H1 (cell line): ENCODE results near the gene PSMC3. TPM values are rescaled to one million over a fixed set of nuclear protein-coding genes. Genes with fewer than 3 reads are reported as not detected.

Experiments
- CTCF ChIA-PET: fragments of 300-600 bp; sonication (Branson Sonifier 250); formaldehyde crosslinking; loops from one replicate; lab custom pipeline; 2021; ENCODE audit not compliant: partially characterized antibody; lab: Charles Lee
- POLR2A ChIA-PET: fragments of 300-600 bp; sonication (Branson Sonifier 250); formaldehyde crosslinking; loops from one replicate; lab custom pipeline; 2021; ENCODE audit warnings: inconsistent platforms; ENCODE audit not compliant: partially characterized antibody; lab: Charles Lee
- DNase-seq, 2 experiments: peaks; one replicate each; pipeline versions ENCODE4 v3.0.0 to v3.0.0-alpha.2; 2010 to 2022; ENCODE audit warnings: low spot score in 2 of 2, low read depth in 1 of 2, mixed read lengths in 1 of 2
- FAIRE-seq: peaks from 2 replicates; lab custom pipeline; 2011; peaks lifted over from hg19 to GRCh38; lab: Jason Lieb, UNC
- H2AFZ ChIP-seq: 2 replicates; pipeline ENCODE4 v1.8.1; 2012; ENCODE audit warnings: low read length, inconsistent platforms
- H2AK5ac ChIP-seq: 2 replicates; pipeline ENCODE4 v1.6.1; 2013; ENCODE audit warnings: low read depth, low read length
- H2BK120ac ChIP-seq: replicated peaks from 2 replicates; pipeline ENCODE3; 2013; ENCODE audit warnings: low read depth, low read length, inconsistent platforms
- H2BK12ac ChIP-seq: 2 replicates; pipeline ENCODE4 v1.6.1; 2013; ENCODE audit warnings: low read depth, low read length
- H2BK15ac ChIP-seq: 2 replicates; pipeline ENCODE4 v1.6.1; 2013; ENCODE audit warnings: low read length
- H2BK20ac ChIP-seq: 2 replicates; pipeline ENCODE4 v1.6.1; 2013; ENCODE audit warnings: low read length
- H2BK5ac ChIP-seq: 2 replicates; pipeline ENCODE4 v1.6.1; 2013; ENCODE audit warnings: low read depth, low read length
- H3K14ac ChIP-seq: 2 replicates; pipeline ENCODE4 v1.6.1; 2013; ENCODE audit warnings: inconsistent platforms; ENCODE audit not compliant: insufficient read length
- H3K18ac ChIP-seq: 2 replicates; pipeline ENCODE4 v1.6.1; 2013; ENCODE audit warnings: low read length; ENCODE audit errors: extremely low read depth
- H3K23ac ChIP-seq: 2 replicates; pipeline ENCODE4 v1.6.1; 2013; ENCODE audit warnings: inconsistent platforms; ENCODE audit not compliant: insufficient read length
- H3K23me2 ChIP-seq: 2 replicates; pipeline ENCODE4 v1.6.1; 2013; ENCODE audit warnings: low read depth, low read length
- H3K27ac ChIP-seq: 2 replicates; pipeline ENCODE4 v1.6.1; 2011; ENCODE audit warnings: low read depth, low read length, inconsistent platforms
- H3K27me3 ChIP-seq, 4 experiments: replicated peaks in 1 of 4; 1 replicate in 1 of 4; 2 replicates in 3 of 4; pipeline versions ENCODE4 v1.6.1 to v1.8.1; 2011 to 2013; ENCODE audit warnings: low read length in 3 of 4, mild to moderate bottlenecking in 3 of 4, inconsistent platforms in 2 of 4, mixed read lengths in 2 of 4, moderate library complexity in 1 of 4; ENCODE audit not compliant: control insufficient read depth in 3 of 4, insufficient read depth in 3 of 4; ENCODE audit errors: extremely low read depth in 1 of 4
- H3K36me3 ChIP-seq, 4 experiments: 2 replicates each; pipeline versions ENCODE4 v1.6.1 to v1.8.1; 2011 to 2013; ENCODE audit warnings: mild to moderate bottlenecking in 4 of 4, low read length in 3 of 4, moderate library complexity in 2 of 4, control low read depth in 1 of 4, inconsistent platforms in 1 of 4; ENCODE audit not compliant: insufficient read depth in 4 of 4, control insufficient read depth in 2 of 4
- H3K4ac ChIP-seq: replicated peaks from 2 replicates; pipeline ENCODE3; 2013; ENCODE audit warnings: low read length, low read depth, mixed read lengths, inconsistent platforms; ENCODE audit not compliant: insufficient read length
- H3K4me1 ChIP-seq, 4 experiments: replicated peaks in 1 of 4; 1 replicate in 1 of 4; 2 replicates in 3 of 4; pipeline versions ENCODE4 v1.6.1 to v1.8.1; 2011 to 2013; ENCODE audit warnings: low read length in 3 of 4, inconsistent platforms in 2 of 4, mixed read lengths in 1 of 4; ENCODE audit not compliant: insufficient read depth in 4 of 4, control insufficient read depth in 3 of 4
- H3K4me2 ChIP-seq, 2 experiments: 2 replicates each; pipeline versions ENCODE4 v1.6.1 to v1.8.1; 2011 to 2013; ENCODE audit warnings: low read depth in 2 of 2, low read length in 2 of 2, control low read depth in 1 of 2, inconsistent platforms in 1 of 2, mild to moderate bottlenecking in 1 of 2; ENCODE audit not compliant: insufficient read depth in 1 of 2
- H3K4me3 ChIP-seq, 4 experiments: fragments of 200-600, 300-600 bp in 1 of 4; sonication (generic), shearing (Covaris generic), sonication (Bioruptor Twin) in 1 of 4; 2 replicates each; pipeline versions ENCODE4 v1.5.1 to v1.8.1; 2011 to 2016; ENCODE audit warnings: low read length in 4 of 4, low read depth in 3 of 4, control low read depth in 2 of 4, inconsistent platforms in 2 of 4, mild to moderate bottlenecking in 2 of 4, mixed read lengths in 1 of 4, moderate library complexity in 1 of 4; ENCODE audit not compliant: insufficient read depth in 2 of 4; ENCODE audit errors: extremely low read depth in 1 of 4
- H3K56ac ChIP-seq: replicated peaks from 2 replicates; pipeline ENCODE3; 2013; ENCODE audit warnings: low read depth, mild to moderate bottlenecking, mixed read lengths, low read length, inconsistent platforms; ENCODE audit not compliant: insufficient read length
- H3K79me1 ChIP-seq: 2 replicates; pipeline ENCODE4 v1.6.1; 2013; ENCODE audit warnings: low read depth, low read length, control low read depth
- H3K79me2 ChIP-seq, 2 experiments: 2 replicates each; pipeline versions ENCODE4 v1.6.1 to v1.8.1; 2012 to 2013; ENCODE audit warnings: low read length in 2 of 2, mild to moderate bottlenecking in 2 of 2, inconsistent platforms in 1 of 2; ENCODE audit not compliant: insufficient read depth in 2 of 2, control insufficient read depth in 1 of 2
- H3K9ac ChIP-seq, 4 experiments: replicated peaks in 1 of 4; 1 replicate in 1 of 4; 2 replicates in 3 of 4; pipeline versions ENCODE4 v1.6.1 to v1.8.1; 2011 to 2013; ENCODE audit warnings: low read depth in 3 of 4, low read length in 3 of 4, control low read depth in 2 of 4, mild to moderate bottlenecking in 2 of 4, moderate library complexity in 2 of 4, inconsistent platforms in 1 of 4; ENCODE audit errors: extremely low read depth in 1 of 4
- H3K9me3 ChIP-seq, 2 experiments: 2 replicates each; pipeline versions ENCODE4 v1.6.1 to v1.8.1; 2012 to 2013; ENCODE audit warnings: mild to moderate bottlenecking in 2 of 2, moderate library complexity in 2 of 2, control low read depth in 1 of 2, inconsistent platforms in 1 of 2, low read depth in 1 of 2, low read length in 1 of 2, mixed read lengths in 1 of 2; ENCODE audit not compliant: insufficient read depth in 2 of 2
- H4K20me1 ChIP-seq, 2 experiments: replicated peaks in 1 of 2; 2 replicates each; pipeline versions ENCODE3 to v1.8.1; 2011 to 2013; ENCODE audit warnings: inconsistent platforms in 2 of 2, low read length in 2 of 2, mild to moderate bottlenecking in 1 of 2; ENCODE audit not compliant: insufficient read depth in 2 of 2, control insufficient read depth in 1 of 2
- H4K5ac ChIP-seq: 2 replicates; pipeline ENCODE4 v1.6.1; 2013; ENCODE audit warnings: low read length, low read depth, mixed read lengths, inconsistent platforms; ENCODE audit not compliant: insufficient read length
- H4K8ac ChIP-seq: 2 replicates; pipeline ENCODE4 v1.8.0; 2013; ENCODE audit warnings: mild to moderate bottlenecking, moderate library complexity, low read length, inconsistent platforms; ENCODE audit not compliant: insufficient read depth; ENCODE audit errors: extremely low read depth
- H4K91ac ChIP-seq: replicated peaks from 2 replicates; pipeline ENCODE3; 2013; ENCODE audit warnings: low read length, mixed read lengths, inconsistent platforms; ENCODE audit not compliant: insufficient read length
- ASH2L ChIP-seq: fragments of 200-600, 300-600 bp; sonication (generic); IDR thresholded peaks from one replicate; pipeline ENCODE4 v1.7.1; 2017; ENCODE audit warnings: low read length
- CBX8 ChIP-seq: fragments of 300-800, 300-1000 bp; sonication (generic); IDR thresholded peaks from 2 replicates; pipeline ENCODE4 v1.7.1; 2016; ENCODE audit warnings: low read depth, low read length, borderline replicate concordance
- CHD1 ChIP-seq: IDR thresholded peaks from 2 replicates; pipeline ENCODE4 v1.6.1; 2012; ENCODE audit warnings: low read depth, low read length, improper control_type of control experiment
- NRF1 ChIP-seq: IDR thresholded peaks from 2 replicates; pipeline ENCODE4 v1.6.1; 2011; ENCODE audit warnings: mild to moderate bottlenecking, low read depth, low read length, improper control_type of control experiment
- POLR2A ChIP-seq, 2 experiments: IDR thresholded peaks; 1 replicate in 1 of 2; 2 replicates in 1 of 2; pipeline ENCODE4 v1.6.1; 2011; ENCODE audit warnings: low read depth in 2 of 2, low read length in 2 of 2, mild to moderate bottlenecking in 2 of 2; ENCODE audit errors: control extremely low read depth in 1 of 2
- POU5F1 ChIP-seq: IDR thresholded peaks from 2 replicates; pipeline ENCODE4 v1.6.1; 2011; ENCODE audit warnings: low read depth, mild to moderate bottlenecking, low read length, moderate library complexity
- RFX5 ChIP-seq: IDR thresholded peaks from 2 replicates; pipeline ENCODE4 v1.6.1; 2011; ENCODE audit warnings: low read depth, low read length, improper control_type of control experiment, borderline replicate concordance
- SP1 ChIP-seq: IDR thresholded peaks from 2 replicates; pipeline ENCODE4 v1.6.1; 2011; ENCODE audit warnings: low read depth, low read length
- SP4 ChIP-seq: IDR thresholded peaks from 2 replicates; pipeline ENCODE4 v1.6.1; 2012; ENCODE audit warnings: low read length, inconsistent platforms
- TAF7 ChIP-seq: optimal IDR thresholded peaks from 2 replicates; pipeline ENCODE3; 2011; ENCODE audit warnings: low read depth, mild to moderate bottlenecking, inconsistent platforms, low read length, moderate library complexity, borderline replicate concordance
- TCF12 ChIP-seq: IDR thresholded peaks from 2 replicates; pipeline ENCODE4 v1.6.1; 2011; ENCODE audit warnings: low read depth, mild to moderate bottlenecking, low read length
- TEAD4 ChIP-seq: IDR thresholded peaks from 2 replicates; pipeline ENCODE4 v1.6.1; 2012; ENCODE audit warnings: low read depth, low read length, inconsistent platforms, mixed read lengths
- WGBS, 2 experiments: shearing (Covaris generic) in 1 of 2; methylation state at CpG; one replicate each; pipeline versions ENCODE4 v1.1.6 to v1.1.7; 2013 to 2015; ENCODE audit warnings: low lambda C conversion rate in 2 of 2, mixed read lengths in 2 of 2, inconsistent platforms in 1 of 2, low coverage in 1 of 2, missing lambda C conversion rate in 1 of 2; ENCODE audit not compliant: insufficient replicate concordance in 2 of 2, insufficient coverage in 1 of 2, insufficient read length in 1 of 2; ENCODE audit errors: extremely low coverage in 1 of 2, missing lambda C conversion rate in 1 of 2; 5-methylcytosine and 5-hydroxymethylcytosine counted together
- polyA plus RNA-seq, 7 experiments: library from polyadenylated mRNA; depleted of rRNA in 3 of 7; stranded (reverse) in 5 of 7; unstranded in 2 of 7; fragments of >200 nt in 5 of 7; fragments of 200-250 nt in 2 of 7; gene quantifications; 1 replicate in 5 of 7; 2 replicates in 1 of 7; 4 replicates in 1 of 7; pipeline versions ENCODE4 v1.2.1 to v1.2.3, GENCODE V29; 2011 to 2013; ENCODE audit warnings: missing spikeins in 2 of 7, mixed read lengths in 2 of 7
- total RNA-seq: library from RNA; stranded (reverse); fragmentation: NEBNext Ultra II Directional; extraction: Animal tissue kit (Norgen Biotek cat#: 25700); gene quantifications from 2 replicates; pipeline ENCODE4 v1.2.1, GENCODE V29; 2021
- TF ChIP-seq, protein P1 (sequence below): IDR thresholded peaks from 2 replicates; pipeline ENCODE4 v1.6.1; 2012; ENCODE audit warnings: inconsistent platforms

PSMC3 gene
- total and polyA plus RNA-seq, 2 of the 8 experiments (the other 6 are each of a cell fraction or from before 2014, with no cell fraction given), result 105 to 160 TPM

DNA sequence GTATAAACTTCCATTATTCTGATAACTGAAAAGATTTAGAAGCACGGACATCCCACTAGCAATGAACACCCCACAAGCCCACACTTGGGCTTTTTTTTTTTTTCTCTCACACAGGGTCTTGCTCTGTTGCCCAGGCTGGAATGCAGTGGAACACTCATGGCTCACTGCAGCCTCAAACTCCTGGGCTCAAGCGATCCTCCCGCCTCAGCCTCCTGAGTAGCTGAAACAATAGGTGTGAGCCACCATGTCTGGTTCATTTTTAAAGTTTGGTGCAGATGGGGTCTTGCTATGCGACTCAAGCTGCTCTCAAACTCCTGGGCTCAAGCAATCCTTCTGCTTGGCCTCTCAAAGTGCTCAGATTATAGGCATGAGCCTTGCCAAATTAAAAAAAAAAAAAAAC, 19.6 kb upstream of the PSMC3 start:
- no peak overlapping the region for H3K4me2 ChIP-seq
- no peaks in the 10 kb centered on the region for H3K9me3 ChIP-seq
- H3K27ac ChIP-seq, result no peak overlapping the region
- no peak overlapping the region for H2BK20ac ChIP-seq
- H3K9ac ChIP-seq, result no peak overlapping the region
- no peak overlapping the region for H2AK5ac ChIP-seq
- H3K79me1 ChIP-seq, result no peaks in the 10 kb centered on the region
- no peak overlapping the region for H2AFZ ChIP-seq
- TF ChIP-seq ASH2L, result no peak
- TF ChIP-seq SP1, result no peak
- TF ChIP-seq CHD1, result no peak
- TF ChIP-seq NRF1, result no peak
- no peak for TF ChIP-seq TAF7
- TF ChIP-seq SP4, result no peak
- no peak for TF ChIP-seq RFX5
- no peak for TF ChIP-seq POU5F1
- TF ChIP-seq POLR2A (IDR thresholded peaks at IDR 0.05; ENCODE audit: control extremely low read depth in 1 of 2, low read depth in 2 of 2, low read length in 2 of 2), result no peak
- TF ChIP-seq, protein P1, sequence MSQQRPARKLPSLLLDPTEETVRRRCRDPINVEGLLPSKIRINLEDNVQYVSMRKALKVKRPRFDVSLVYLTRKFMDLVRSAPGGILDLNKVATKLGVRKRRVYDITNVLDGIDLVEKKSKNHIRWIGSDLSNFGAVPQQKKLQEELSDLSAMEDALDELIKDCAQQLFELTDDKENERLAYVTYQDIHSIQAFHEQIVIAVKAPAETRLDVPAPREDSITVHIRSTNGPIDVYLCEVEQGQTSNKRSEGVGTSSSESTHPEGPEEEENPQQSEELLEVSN, result no peak
- no peak for TF ChIP-seq TEAD4
- TF ChIP-seq CBX8, result no peak
- no peak for TF ChIP-seq TCF12
- TF ChIP-seq, all 59 proteins: peak for 0
- 92% methylated on average over 4 of the region's 4 CpGs; no CpG with 5 or more reads in 1 of the 2 experiments for WGBS, 2 experiments
- no peak for DNase-seq
- POLR2A ChIA-PET, result interaction anchor here (0.6 to 0.9 kb wide), 2 partner anchors 9 to 58 kb away, joined by 3 to 4 read pairs; no protein-coding TSS in a partner anchor
- H2BK15ac ChIP-seq, result no peak overlapping the region
- no peak overlapping the region for H3K4me3 ChIP-seq
- no peak overlapping the region for H4K8ac ChIP-seq
- H3K14ac ChIP-seq, result no peak overlapping the region
- no peak overlapping the region for H2BK12ac ChIP-seq
- H2BK5ac ChIP-seq, result no peak overlapping the region
- H4K20me1 ChIP-seq, result no peaks in the 10 kb centered on the region
- H3K27me3 ChIP-seq, result no peaks in the 10 kb centered on the region
- H4K91ac ChIP-seq, result no peak overlapping the region
- H3K79me2 ChIP-seq, result no peaks in the 10 kb centered on the region
- CTCF ChIA-PET, result interaction anchor here (0.7 to 1.2 kb wide), 2 partner anchors 9 to 989 kb away, joined by 3 read pairs; no protein-coding TSS in a partner anchor
- no peak overlapping the region for H2BK120ac ChIP-seq
- H3K23me2 ChIP-seq, result no peaks in the 10 kb centered on the region
- H4K5ac ChIP-seq, result no peak overlapping the region
- no peak overlapping the region for H3K18ac ChIP-seq
- H3K4ac ChIP-seq, result no peak overlapping the region
- H3K36me3 ChIP-seq, result no peaks in the 10 kb centered on the region
- no peak overlapping the region for H3K23ac ChIP-seq
- no peak for FAIRE-seq
- H3K4me1 ChIP-seq, result no peaks in the 10 kb centered on the region; a peak in 2 of 7 replicates
- no peak overlapping the region for H3K56ac ChIP-seq
